B cell (primary cell): Measurements from ENCODE around the gene LRTM2. TPM values are rescaled to one million over a fixed set of nuclear protein-coding genes. Genes with fewer than 3 reads are reported as not detected.

Source experiments
- ATAC-seq: fragments of 200-7000 bp; cut with Tn5 transposase; one replicate; pipeline ENCODE4 v1.10.0; 2021; ENCODE audit warnings: low read depth, mild to moderate bottlenecking, moderate number of reproducible peaks, moderate library complexity
- CTCF ChIA-PET: fragments of 350-600 bp; sonication (Branson Sonifier 250); formaldehyde crosslinking; loops from one replicate; lab custom pipeline; 2021; ENCODE audit warnings: antibody characterized with exemption, inconsistent platforms; lab: Charles Lee
- POLR2A ChIA-PET: fragments of 350-600 bp; sonication (Branson Sonifier 250); formaldehyde crosslinking; loops from one replicate; lab custom pipeline; 2021; ENCODE audit warnings: antibody characterized with exemption; lab: Charles Lee
- DNase-seq: peaks from one replicate; pipeline ENCODE4 v3.0.0; 2013
- H2AFZ ChIP-seq: 2 replicates; pipeline ENCODE4 v1.6.1; 2012; ENCODE audit warnings: mild to moderate bottlenecking, low read depth, low read length; ENCODE audit not compliant: insufficient read depth, poor library complexity, severe bottlenecking
- H3K27ac ChIP-seq, 2 donors: 1 replicate in 1 of 2; 2 replicates in 1 of 2; pipeline ENCODE4 v1.5.1; 2012 to 2013; ENCODE audit warnings: low read length in 2 of 2, mild to moderate bottlenecking in 2 of 2, moderate library complexity in 1 of 2
- H3K27me3 ChIP-seq, 4 experiments: fragments of 200-600 bp in 1 of 4; sonication (generic) in 1 of 4; replicated peaks in 1 of 4; 1 replicate in 2 of 4; 2 replicates in 2 of 4; pipeline versions ENCODE4 v1.6.1 to v1.7.0; 2013 to 2016; ENCODE audit warnings: low read length in 3 of 4, mild to moderate bottlenecking in 2 of 4, mixed read lengths in 1 of 4, moderate library complexity in 1 of 4; ENCODE audit not compliant: insufficient read depth in 4 of 4, control insufficient read depth in 3 of 4; ENCODE audit errors: control extremely low read depth in 1 of 4
- H3K36me3 ChIP-seq, 2 experiments: replicated peaks in 1 of 2; 1 replicate in 1 of 2; 2 replicates in 1 of 2; pipeline versions ENCODE4 v1.6.1 to v1.7.1; 2013; ENCODE audit warnings: low read length in 1 of 2; ENCODE audit not compliant: insufficient read depth in 2 of 2, control insufficient read depth in 1 of 2; ENCODE audit errors: control extremely low read depth in 1 of 2, extremely low read depth in 1 of 2
- H3K4me1 ChIP-seq, 2 donors: fragments of 200-600 bp in 1 of 2; sonication (generic) in 1 of 2; 1 replicate in 1 of 2; 2 replicates in 1 of 2; pipeline versions ENCODE4 v1.5.1 to v1.6.1; 2013 to 2017; ENCODE audit warnings: low read length in 2 of 2; ENCODE audit not compliant: control insufficient read depth in 2 of 2, insufficient read depth in 2 of 2
- H3K4me2 ChIP-seq: replicated peaks from 2 replicates; pipeline ENCODE3; 2012; ENCODE audit warnings: mild to moderate bottlenecking, low read depth, low read length; ENCODE audit not compliant: poor library complexity, severe bottlenecking
- H3K4me3 ChIP-seq, 5 experiments: fragments of 200-600 bp in 1 of 5; sonication (generic) in 1 of 5; 1 replicate in 3 of 5; 2 replicates in 2 of 5; pipeline versions ENCODE4 v1.5.1 to v1.7.0; 2011 to 2016; ENCODE audit warnings: low read length in 4 of 5, mild to moderate bottlenecking in 4 of 5, low read depth in 2 of 5, control low read depth in 1 of 5, moderate library complexity in 1 of 5; ENCODE audit not compliant: insufficient read depth in 1 of 5; ENCODE audit errors: control extremely low read depth in 1 of 5, extremely low read depth in 1 of 5
- H3K79me2 ChIP-seq: fragments of 200-600 bp; sonication (generic); one replicate; pipeline ENCODE4 v1.6.0; 2016; ENCODE audit warnings: low read length; ENCODE audit not compliant: control insufficient read depth, insufficient read depth
- H3K9ac ChIP-seq: fragments of 200-600 bp; sonication (generic); 2 replicates; pipeline ENCODE4 v1.6.1; 2017; ENCODE audit warnings: mild to moderate bottlenecking, low read length, moderate library complexity
- H3K9me3 ChIP-seq, 3 donors: one replicate each; pipeline versions ENCODE4 v1.6.1 to v1.7.1; 2013; ENCODE audit warnings: low read length in 2 of 3; ENCODE audit not compliant: control insufficient read depth in 2 of 3, insufficient read depth in 1 of 3; ENCODE audit errors: control extremely low read depth in 1 of 3
- H4K20me1 ChIP-seq: 2 replicates; pipeline ENCODE4 v1.6.0; 2012; ENCODE audit warnings: mild to moderate bottlenecking, low read length; ENCODE audit not compliant: insufficient read depth, control insufficient read depth, poor library complexity, severe bottlenecking
- H3K27ac Mint-ChIP-seq: one replicate; pipeline ENCODE4 v1.8.0; 2021; ENCODE audit warnings: mixed read lengths
- H3K27me3 Mint-ChIP-seq: one replicate; pipeline ENCODE4 v1.8.0; 2021; ENCODE audit warnings: mixed read lengths
- H3K4me1 Mint-ChIP-seq: one replicate; pipeline ENCODE4 v1.8.0; 2021; ENCODE audit warnings: mixed read lengths
- H3K4me3 Mint-ChIP-seq: one replicate; pipeline ENCODE4 v1.8.0; 2021; ENCODE audit warnings: mixed read lengths
- H3K9me3 Mint-ChIP-seq: one replicate; pipeline ENCODE4 v1.8.0; 2022; ENCODE audit warnings: mixed read lengths; ENCODE audit not compliant: insufficient read depth
- CTCF ChIP-seq: fragments of 200-600 bp; IDR thresholded peaks from one replicate; pipeline ENCODE4 v1.8.0; 2022; ENCODE audit warnings: antibody characterized with exemption, mild to moderate bottlenecking
- EZH2 ChIP-seq: IDR thresholded peaks from 2 replicates; pipeline ENCODE4 v1.6.1; 2012; ENCODE audit warnings: borderline replicate concordance, low read depth, mild to moderate bottlenecking, moderate library complexity, low read length; ENCODE audit not compliant: insufficient read depth, poor library complexity, severe bottlenecking
- WGBS: methylation state at CpG from one replicate; pipeline ENCODE4 v1.1.5; 2013; ENCODE audit warnings: missing lambda C conversion rate; ENCODE audit not compliant: insufficient coverage; 5-methylcytosine and 5-hydroxymethylcytosine counted together
- intact Hi-C: fragments of 100-400 bp; cut with micrococcal nuclease; formaldehyde crosslinking; loops from one replicate; pipeline ENCODE4 v1.10.0; 2022
- polyA plus RNA-seq: library from polyadenylated mRNA; depleted of rRNA; stranded (reverse); fragments of >200 nt; gene quantifications from 2 replicates; pipeline ENCODE4 v1.2.3, GENCODE V29; 2012
- total RNA-seq, 2 donors: library from RNA; stranded (reverse); fragments of 120-200 nt in 1 of 2; gene quantifications; 1 replicate in 1 of 2; 2 replicates in 1 of 2; pipeline versions ENCODE4 v1.2.3 to v1.2.4, GENCODE V29; 2013 to 2022

LRTM2 gene
- total and polyA plus RNA-seq, 2 donors (not counting 1 experiment from before 2014, with no cell fraction given), result not detected

- TF ChIP-seq EZH2 (no peak), CTCF (no peak)
- Mint-ChIP-seq H3K27me3 (peaks cover 30% of the 10 kb centered on the region), H3K4me1 (peaks cover 10% of the 10 kb centered on the region), H3K9me3 (no peaks in the 10 kb centered on the region), H3K27ac (no peak overlapping the region), H3K4me3 (no peak overlapping the region)
- H3K36me3 ChIP-seq, result no peaks in the 10 kb centered on the region
- no peak overlapping the region for H3K27ac ChIP-seq
- H3K4me1 ChIP-seq, result peaks cover 0 to 2% of the 10 kb centered on the region in 2 donors
- H3K4me3 ChIP-seq, result no peak overlapping the region
- ChIA-PET POLR2A (no interaction called here), CTCF (interaction anchor here (1.0 kb wide), 1 partner anchor 21 kb away, joined by 3 read pairs; no protein-coding TSS in a partner anchor)
- DNase-seq, result no peak
- no peak overlapping the region for H3K9ac ChIP-seq
- intact Hi-C loops, result no loop called here
- ATAC-seq, result no peak
- no peak overlapping the region for H2AFZ ChIP-seq
- no peaks in the 10 kb centered on the region for H3K79me2 ChIP-seq
- peaks cover 0 to 13% (median 3%) of the 10 kb centered on the region in 4 experiments for H3K27me3 ChIP-seq
- no peaks in the 10 kb centered on the region for H4K20me1 ChIP-seq
- WGBS, result 68% methylated on average over 22 of the region's 22 CpGs
- H3K9me3 ChIP-seq, result peaks cover 0 to 8% (median 0%) of the 10 kb centered on the region in 3 donors
- no peak overlapping the region for H3K4me2 ChIP-seq
Observed at GRCh38 chr12:1835211-1836131, 15.1 kb downstream of the LRTM2 start.

- Histone ChIP-seq H3K36me3 (no peaks in the 10 kb centered on the region), H4K20me1 (no peaks in the 10 kb centered on the region), H3K27ac (no peak overlapping the region), H3K4me2 (no peak overlapping the region), H3K4me3 (no peak overlapping the region), H3K9me3 (peaks cover 0 to 2% (median 0%) of the 10 kb centered on the region in 3 donors), H3K27me3 (peaks cover 0 to 5% (median under 1%) of the 10 kb centered on the region in 4 experiments), H2AFZ (no peak overlapping the region), H3K4me1 (peaks cover 0 to 2% of the 10 kb centered on the region in 2 donors), H3K79me2 (no peaks in the 10 kb centered on the region), H3K9ac (no peak overlapping the region)
- no peak overlapping the region for H3K27ac Mint-ChIP-seq
- peaks cover 14% of the 10 kb centered on the region for H3K4me1 Mint-ChIP-seq
- H3K27me3 Mint-ChIP-seq, result peaks cover 22% of the 10 kb centered on the region
- ATAC-seq, result no peak
- ChIA-PET CTCF (no interaction called here), POLR2A (no interaction called here)
- no peak overlapping the region for H3K4me3 Mint-ChIP-seq
- WGBS, result 86% methylated on average over 7 of the region's 7 CpGs
- TF ChIP-seq EZH2, result no peak
- TF ChIP-seq CTCF, result no peak
- no peak for DNase-seq
- intact Hi-C loops, result no loop called here
- H3K9me3 Mint-ChIP-seq, result no peaks in the 10 kb centered on the region
Observed at GRCh38 chr12:1836241-1836803, 16.0 kb downstream of the LRTM2 start.
